ENCODE measurements around the gene TRAT1.

DNA sequence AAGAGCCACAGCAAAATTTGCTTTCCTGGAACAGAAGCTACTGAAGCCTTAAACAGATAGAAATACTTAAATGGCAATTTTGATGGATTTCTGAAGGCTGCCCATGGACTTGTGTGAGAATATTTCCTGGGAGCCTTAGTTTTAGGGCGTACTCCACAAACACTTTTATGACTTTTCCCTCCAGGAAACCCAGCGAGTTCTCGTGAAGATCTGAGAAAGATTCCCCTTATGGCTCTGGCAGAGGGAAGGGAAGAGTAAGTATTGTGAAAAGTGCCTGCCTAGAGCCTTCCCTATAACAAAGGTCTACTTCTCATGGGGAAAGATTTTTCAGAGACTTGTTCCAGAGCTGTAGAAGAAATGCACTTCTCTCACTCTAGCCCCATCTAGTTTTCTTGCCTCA, 31.1 kb upstream of the TRAT1 start:
- TF ChIP-seq, protein P1, sequence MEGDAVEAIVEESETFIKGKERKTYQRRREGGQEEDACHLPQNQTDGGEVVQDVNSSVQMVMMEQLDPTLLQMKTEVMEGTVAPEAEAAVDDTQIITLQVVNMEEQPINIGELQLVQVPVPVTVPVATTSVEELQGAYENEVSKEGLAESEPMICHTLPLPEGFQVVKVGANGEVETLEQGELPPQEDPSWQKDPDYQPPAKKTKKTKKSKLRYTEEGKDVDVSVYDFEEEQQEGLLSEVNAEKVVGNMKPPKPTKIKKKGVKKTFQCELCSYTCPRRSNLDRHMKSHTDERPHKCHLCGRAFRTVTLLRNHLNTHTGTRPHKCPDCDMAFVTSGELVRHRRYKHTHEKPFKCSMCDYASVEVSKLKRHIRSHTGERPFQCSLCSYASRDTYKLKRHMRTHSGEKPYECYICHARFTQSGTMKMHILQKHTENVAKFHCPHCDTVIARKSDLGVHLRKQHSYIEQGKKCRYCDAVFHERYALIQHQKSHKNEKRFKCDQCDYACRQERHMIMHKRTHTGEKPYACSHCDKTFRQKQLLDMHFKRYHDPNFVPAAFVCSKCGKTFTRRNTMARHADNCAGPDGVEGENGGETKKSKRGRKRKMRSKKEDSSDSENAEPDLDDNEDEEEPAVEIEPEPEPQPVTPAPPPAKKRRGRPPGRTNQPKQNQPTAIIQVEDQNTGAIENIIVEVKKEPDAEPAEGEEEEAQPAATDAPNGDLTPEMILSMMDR (IDR thresholded peaks at IDR 0.05) = no peak
- TF ChIP-seq POLR2A (IDR thresholded peaks at IDR 0.05) = no peak

Measured in Peyer's patch (tissue), 4 donors.